Daoy (cell line): ENCODE data around the gene ZNF397. TPM values are rescaled to one million over a fixed set of nuclear protein-coding genes. Genes with fewer than 3 reads are reported as not detected.

Experiments
- DNase-seq: peaks from one replicate; pipeline ENCODE4 v3.0.0-alpha.2; 2015; ENCODE audit warnings: low read depth
- total RNA-seq: library from RNA; depleted of rRNA; stranded (reverse); fragments of >200 nt; shearing (Covaris generic); gene quantifications from 2 replicates; pipeline ENCODE4 v1.2.3, GENCODE V29; 2014; rRNA removed

The ZNF397 gene
- total RNA-seq, 1 experiment from 2014 or later = 6.9 TPM

DNA sequence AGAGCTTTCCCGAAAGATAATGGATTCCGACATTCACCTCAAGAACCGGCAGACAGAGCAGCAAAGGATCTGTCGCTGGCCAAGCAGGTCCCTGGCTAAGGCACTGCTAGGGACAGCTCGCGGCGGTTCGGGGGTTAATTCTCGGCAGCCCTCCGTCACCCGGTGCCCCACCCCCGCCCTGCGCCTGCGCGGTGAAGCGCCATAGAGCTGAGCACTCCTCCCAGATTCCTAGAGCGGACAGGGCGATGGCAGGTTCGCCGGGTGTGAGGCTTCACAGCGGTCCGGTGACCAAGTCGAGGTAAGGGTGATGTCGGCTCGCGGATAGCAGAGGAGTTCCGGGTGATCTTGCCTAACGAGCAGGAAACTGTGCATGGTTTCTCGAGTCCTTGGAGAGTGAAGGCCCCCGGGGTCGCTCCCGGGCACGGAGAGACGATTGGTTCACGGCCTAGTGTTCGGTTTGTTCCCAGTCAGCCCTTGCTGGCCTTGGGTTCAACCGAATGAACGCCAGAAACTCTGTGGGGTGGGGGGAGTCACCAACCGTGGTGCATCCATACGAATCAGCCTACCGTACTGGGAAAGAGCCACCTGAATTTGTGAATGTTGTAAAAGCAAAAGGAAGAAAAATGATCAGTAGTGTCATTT lies 49.4 kb downstream of the ZNF397 start, which contains the start of gene ZSCAN30:
Gene ZSCAN30, minus strand, starts transcription at position 136 of the 642 bp plus-strand sequence. CDS start 25,877 bp downstream, outside the sequence.
- DNase-seq = peak; percentile 95

DNA sequence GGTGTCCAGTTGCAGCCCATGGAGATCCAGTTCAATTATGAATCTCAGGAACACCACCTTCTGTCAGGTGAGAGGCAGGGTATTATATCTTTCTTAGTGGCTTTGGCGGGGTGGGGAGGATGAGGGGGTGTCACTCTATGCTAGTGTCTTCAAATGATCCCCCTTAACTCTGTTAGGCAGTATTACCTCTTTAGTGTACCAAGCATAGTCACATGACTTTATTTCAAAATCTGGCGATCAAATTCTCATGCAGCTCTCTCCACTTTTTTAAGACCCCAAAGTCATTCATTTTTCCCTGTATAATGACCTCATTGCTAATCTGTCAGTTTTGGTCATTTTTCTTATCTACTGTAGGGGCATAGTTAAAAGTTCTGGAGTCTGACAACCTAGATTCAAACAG lies 50.3 kb downstream of the ZNF397 start:
- DNase-seq = no peak

GRCh38 chr18:35296060-35296459 lies 55.2 kb downstream of the ZNF397 start:
- DNase-seq = no peak

GRCh38 chr18:35303610-35304009 lies 62.8 kb downstream of the ZNF397 start:
- DNase-seq = no peak

DNA sequence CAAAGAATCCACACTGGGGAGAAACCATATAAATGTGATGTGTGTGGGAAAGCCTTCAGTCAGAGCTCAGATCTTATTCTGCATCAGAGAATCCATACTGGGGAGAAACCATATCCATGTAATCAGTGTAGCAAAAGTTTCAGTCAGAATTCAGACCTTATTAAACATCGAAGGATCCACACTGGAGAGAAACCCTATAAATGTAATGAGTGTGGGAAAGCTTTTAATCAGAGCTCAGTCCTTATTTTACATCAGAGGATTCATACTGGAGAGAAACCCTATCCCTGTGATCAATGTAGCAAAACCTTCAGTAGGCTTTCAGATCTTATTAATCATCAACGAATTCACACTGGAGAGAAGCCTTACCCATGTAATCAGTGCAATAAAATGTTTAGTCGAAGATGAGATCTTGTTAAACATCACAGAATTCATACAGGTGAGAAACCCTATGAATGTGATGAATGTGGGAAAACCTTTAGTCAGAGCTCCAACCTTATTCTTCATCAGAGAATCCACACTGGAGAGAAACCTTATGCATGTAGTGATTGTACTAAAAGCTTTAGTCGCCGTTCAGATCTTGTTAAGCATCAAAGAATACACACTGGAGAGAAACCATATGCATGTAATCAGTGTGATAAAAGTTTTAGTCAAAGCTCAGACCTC lies 65.9 kb downstream of the ZNF397 start:
- no peak for DNase-seq

Other genes starting within 250 kb of the ZNF397 start
- 12.7 and 14.6 TPM in 2 replicates for gene MAPRE2, start 199.6 kb upstream of the ZNF397 start, total RNA-seq
- 2.3 and 5.3 TPM in 2 replicates for gene ZSCAN30, start 49.2 kb downstream of the ZNF397 start, total RNA-seq
- gene ZNF24, start 103.4 kb downstream of the ZNF397 start, total RNA-seq = 27.0 and 29.3 TPM in 2 replicates
- gene ZNF396, start 136.3 kb downstream of the ZNF397 start, total RNA-seq = 0.74 and 5.4 TPM in 2 replicates